Esophagus squamous epithelium (tissue), 4 donors: ENCODE results near the gene SYTL2.

Experiments
- CTCF ChIP-seq, 6 experiments: fragments of 450-650 bp in 4 of 6; fragments of 200-600 bp in 2 of 6; sonication (generic) in 2 of 6; IDR thresholded peaks; one replicate each; pipeline ENCODE4 v1.5.1; 2016 to 2019; ENCODE audit warnings: antibody characterized with exemption in 6 of 6, mild to moderate bottlenecking in 4 of 6, moderate library complexity in 4 of 6
- POLR2A ChIP-seq, 4 donors: fragments of 450-650 bp; IDR thresholded peaks; one replicate each; pipeline ENCODE4 v1.6.1; 2017; ENCODE audit warnings: antibody characterized with exemption in 4 of 4, mild to moderate bottlenecking in 4 of 4, moderate library complexity in 3 of 4

GRCh38 chr11:85822814-85823213 lies 11.9 kb upstream of the SYTL2 start:
- no peak for TF ChIP-seq CTCF (IDR thresholded peaks at IDR 0.05)
- no peak for TF ChIP-seq POLR2A (IDR thresholded peaks at IDR 0.05)
